Lung (tissue), 12 donors: ENCODE results near the gene FAM32A. TPM values are rescaled to one million over a fixed set of nuclear protein-coding genes. Genes with fewer than 3 reads are reported as not detected.

Experiments used
- ATAC-seq: fragments of 200-7000 bp; cut with Tn5 transposase; one replicate; pipeline ENCODE4 v1.9.1; 2020; ENCODE audit warnings: moderate number of reproducible peaks; ENCODE audit not compliant: insufficient read depth, low FRiP score
- DNase-seq, 3 donors: peaks; one replicate each; pipeline ENCODE4 v3.0.0-alpha.2; 2013 to 2017
- H3K27ac ChIP-seq, 2 donors: one replicate each; pipeline ENCODE4 v1.5.1; 2013; ENCODE audit warnings: mild to moderate bottlenecking in 2 of 2, moderate library complexity in 2 of 2, control low read depth in 1 of 2, inconsistent platforms in 1 of 2, low read depth in 1 of 2, low read length in 1 of 2
- H3K27me3 ChIP-seq, 3 donors: one replicate each; pipeline ENCODE4 v1.5.1; 2013; ENCODE audit warnings: low read length in 2 of 3; ENCODE audit not compliant: control insufficient read depth in 3 of 3, insufficient read depth in 3 of 3
- H3K36me3 ChIP-seq, 4 donors: one replicate each; pipeline ENCODE4 v1.5.1; 2013; ENCODE audit warnings: low read length in 4 of 4, mild to moderate bottlenecking in 1 of 4, moderate library complexity in 1 of 4; ENCODE audit not compliant: control insufficient read depth in 4 of 4, insufficient read depth in 4 of 4
- H3K4me1 ChIP-seq, 5 donors: one replicate each; pipeline ENCODE4 v1.5.1; 2013; ENCODE audit warnings: low read length in 5 of 5, mild to moderate bottlenecking in 2 of 5, moderate library complexity in 1 of 5; ENCODE audit not compliant: control insufficient read depth in 5 of 5, insufficient read depth in 5 of 5
- H3K4me3 ChIP-seq: one replicate; pipeline ENCODE4 v1.5.1; 2013; ENCODE audit warnings: mild to moderate bottlenecking, control low read depth, moderate library complexity
- H3K9ac ChIP-seq, 2 donors: one replicate each; pipeline ENCODE4 v1.5.1; 2013; ENCODE audit warnings: low read length in 2 of 2, control low read depth in 1 of 2; ENCODE audit not compliant: insufficient read depth in 1 of 2
- H3K9me3 ChIP-seq, 4 donors: one replicate each; pipeline ENCODE4 v1.5.1; 2013; ENCODE audit warnings: low read length in 3 of 4, mild to moderate bottlenecking in 1 of 4, moderate library complexity in 1 of 4; ENCODE audit not compliant: control insufficient read depth in 4 of 4, insufficient read depth in 3 of 4
- WGBS, 2 donors: extraction: QIAGEN DNeasy Blood & Tissue Kit; methylation state at CpG; one replicate each; pipeline ENCODE4 v1.1.7; 2013; 5-methylcytosine and 5-hydroxymethylcytosine counted together
- polyA plus RNA-seq, 2 donors: library from polyadenylated mRNA; stranded (reverse); fragments of 200-250 nt; gene quantifications; one replicate each; pipeline ENCODE4 v1.2.1, GENCODE V29; 2013
- total RNA-seq, 2 donors: library from RNA; depleted of rRNA in 1 of 2; stranded (reverse); fragments of >200 nt in 1 of 2; gene quantifications; one replicate each; pipeline ENCODE4 v1.2.1, GENCODE V29; 2014 to 2021
- TF ChIP-seq, protein P1 (sequence below): IDR thresholded peaks from 2 replicates; pipeline ENCODE4 v1.5.1; 2012; ENCODE audit warnings: mild to moderate bottlenecking; ENCODE audit errors: control extremely low read depth, extremely low read depth
- donor health status: control.
- donor health status: control.
- donor health status: Bipolar disorder and iron deficiency.
- donor health status: healthy.
- donor health status: DM: yes; HTN: yes; CAD: no.

Gene FAM32A
- total and polyA plus RNA-seq, 4 donors = 53.5 to 81.7 (median 68.8) TPM

DNA sequence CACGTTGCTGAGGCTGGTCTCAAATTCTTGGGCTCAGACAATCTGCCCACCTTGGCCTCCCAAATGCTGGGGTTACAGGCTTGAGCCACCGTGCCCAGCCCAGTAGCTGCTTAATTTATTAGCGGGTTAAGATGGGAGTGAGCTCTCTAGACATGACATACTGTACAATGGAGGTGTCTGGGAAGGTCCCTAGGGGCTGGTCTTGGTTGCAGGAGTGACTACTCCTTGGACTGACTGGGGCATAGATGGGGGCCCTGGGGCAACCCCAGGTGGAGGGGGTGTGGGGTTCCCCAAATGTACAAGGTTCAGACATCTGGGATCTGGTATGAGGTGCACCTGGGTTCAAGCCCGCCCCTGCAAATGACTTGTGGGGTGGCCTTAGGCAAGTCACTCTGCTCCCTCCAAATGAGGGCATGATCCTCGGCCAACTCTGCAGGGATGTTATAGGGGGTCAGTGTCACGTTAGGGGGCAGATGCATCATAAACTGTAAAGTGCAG, 24.7 kb upstream of the FAM32A start:
- Histone ChIP-seq H3K27me3 (no peaks in the 10 kb centered on the region), H3K27ac (no peak overlapping the region), H3K9ac (no peak overlapping the region), H3K9me3 (no peaks in the 10 kb centered on the region), H3K36me3 (peaks cover 0 to 3% (median 0%) of the 10 kb centered on the region in 4 donors), H3K4me1 (no peaks in the 10 kb centered on the region), H3K4me3 (no peak overlapping the region)
- ATAC-seq = no peak
- 68 to 84% methylated on average over 6 of the region's 6 CpGs for WGBS, 2 donors
- no peak for DNase-seq
- TF ChIP-seq, protein P1, sequence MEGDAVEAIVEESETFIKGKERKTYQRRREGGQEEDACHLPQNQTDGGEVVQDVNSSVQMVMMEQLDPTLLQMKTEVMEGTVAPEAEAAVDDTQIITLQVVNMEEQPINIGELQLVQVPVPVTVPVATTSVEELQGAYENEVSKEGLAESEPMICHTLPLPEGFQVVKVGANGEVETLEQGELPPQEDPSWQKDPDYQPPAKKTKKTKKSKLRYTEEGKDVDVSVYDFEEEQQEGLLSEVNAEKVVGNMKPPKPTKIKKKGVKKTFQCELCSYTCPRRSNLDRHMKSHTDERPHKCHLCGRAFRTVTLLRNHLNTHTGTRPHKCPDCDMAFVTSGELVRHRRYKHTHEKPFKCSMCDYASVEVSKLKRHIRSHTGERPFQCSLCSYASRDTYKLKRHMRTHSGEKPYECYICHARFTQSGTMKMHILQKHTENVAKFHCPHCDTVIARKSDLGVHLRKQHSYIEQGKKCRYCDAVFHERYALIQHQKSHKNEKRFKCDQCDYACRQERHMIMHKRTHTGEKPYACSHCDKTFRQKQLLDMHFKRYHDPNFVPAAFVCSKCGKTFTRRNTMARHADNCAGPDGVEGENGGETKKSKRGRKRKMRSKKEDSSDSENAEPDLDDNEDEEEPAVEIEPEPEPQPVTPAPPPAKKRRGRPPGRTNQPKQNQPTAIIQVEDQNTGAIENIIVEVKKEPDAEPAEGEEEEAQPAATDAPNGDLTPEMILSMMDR = no peak

DNA sequence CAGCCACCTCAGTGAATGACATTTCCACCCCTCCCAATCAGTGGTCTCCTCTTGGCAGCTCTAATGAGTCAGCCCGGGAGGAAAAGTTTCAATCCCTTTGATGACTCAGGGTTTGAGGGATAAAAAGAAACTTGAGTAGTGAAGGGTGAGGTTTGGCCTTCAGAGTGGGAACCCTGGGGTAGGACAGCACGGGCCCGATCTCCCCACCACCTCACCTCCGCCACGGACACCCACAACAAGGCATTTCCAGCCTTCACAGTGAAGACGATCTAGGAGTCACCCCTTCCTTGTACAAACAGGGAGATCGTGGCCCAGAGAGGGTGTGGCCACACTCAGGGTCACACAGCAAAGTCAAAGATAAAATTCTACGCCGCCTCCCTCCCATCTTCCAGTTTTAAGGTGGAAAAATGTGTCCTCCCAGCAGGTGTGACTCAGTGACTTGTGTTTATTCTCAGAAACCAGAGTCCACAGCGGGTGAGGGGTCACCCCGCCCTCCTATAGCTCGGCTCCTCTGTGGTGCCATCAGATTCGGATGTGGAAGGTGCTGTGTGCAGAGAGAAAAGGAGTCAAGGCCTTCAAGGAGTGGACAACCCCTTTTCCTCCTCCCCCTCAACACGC, 24.2 kb upstream of the FAM32A start:
- TF ChIP-seq, protein P1 = no peak
- no peak overlapping the region for H3K27ac ChIP-seq
- H3K4me3 ChIP-seq = no peak overlapping the region
- H3K36me3 ChIP-seq = peaks cover 0 to 3% (median 0%) of the 10 kb centered on the region in 4 donors
- 70 to 77% methylated on average over 14 of the region's 14 CpGs for WGBS, 2 donors
- no peaks in the 10 kb centered on the region for H3K9me3 ChIP-seq
- ATAC-seq (no peak), DNase-seq (no peak)
- H3K27me3 ChIP-seq = no peaks in the 10 kb centered on the region
- H3K9ac ChIP-seq = no peak overlapping the region
- no peaks in the 10 kb centered on the region for H3K4me1 ChIP-seq

DNA sequence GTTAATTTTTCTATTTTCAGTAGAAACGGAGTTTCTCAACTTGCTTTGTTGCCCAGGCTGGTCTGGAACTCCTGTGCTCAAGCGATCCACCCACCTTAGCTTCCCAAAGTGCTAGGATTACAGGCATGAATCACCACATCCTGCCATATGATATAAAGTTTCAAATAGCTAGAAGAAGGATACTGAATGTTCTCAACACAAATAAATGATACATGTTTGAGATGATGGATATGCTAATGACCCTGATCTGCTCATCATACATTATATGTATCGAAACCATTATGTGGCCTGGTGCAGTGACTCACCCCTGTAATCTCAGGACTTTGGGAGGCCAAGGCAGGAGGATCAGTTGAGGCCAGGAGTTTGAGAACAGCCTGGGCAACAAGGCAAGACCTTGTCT, 23.4 kb upstream of the FAM32A start:
- ATAC-seq (no peak), DNase-seq (no peak)
- no peak overlapping the region for H3K9ac ChIP-seq
- no peak overlapping the region for H3K4me3 ChIP-seq
- TF ChIP-seq, protein P1 = no peak
- H3K36me3 ChIP-seq = peaks cover 0 to 3% (median 0%) of the 10 kb centered on the region in 4 donors
- H3K4me1 ChIP-seq = no peaks in the 10 kb centered on the region
- H3K27me3 ChIP-seq = no peaks in the 10 kb centered on the region
- H3K9me3 ChIP-seq = no peaks in the 10 kb centered on the region
- WGBS, 2 donors = 74 to 76% methylated on average over 3 of the region's 3 CpGs
- H3K27ac ChIP-seq = no peak overlapping the region
